ENCODE results near the gene ILF2. TPM values are rescaled to one million over a fixed set of nuclear protein-coding genes. Genes with fewer than 3 reads are reported as not detected.
A peak's percentile ranks its signal among the peaks of the same experiment; 100 is the strongest.

ILF2 gene
- polyA plus RNA-seq, 1 experiment: 326 TPM

GRCh38 chr1:153629971-153630370 is 40.8 kb downstream of the ILF2 start:
- Histone ChIP-seq H3K4me3 (ENCODE audit: low read depth, low read length) (no peak overlapping the region), H3K27me3 (ENCODE audit: control insufficient read depth, insufficient read depth, low read length) (no peaks in the 10 kb centered on the region), H3K27ac (ENCODE audit: low read depth, low read length) (no peak overlapping the region), H3K9me3 (ENCODE audit: control insufficient read depth, insufficient read depth, low read length) (no peaks in the 10 kb centered on the region; the same call in 1 of the 2 replicates)
- ChIA-PET POLR2A (interaction anchor here (0.6 kb wide), 1 partner anchor 15 kb away, joined by 3 read pairs; no protein-coding TSS in a partner anchor), CTCF (interaction anchor here (1.1 to 3.5 kb wide), 3 partner anchors 16 to 97 kb away, joined by 3 to 80 read pairs (median 10); partner anchors contain the start of genes S100A14 and S100A16)
- TF ChIP-seq CTCF (IDR thresholded peaks at IDR 0.05; ENCODE audit: low read depth, low read length): no peak
- DNase-seq (ENCODE audit: low read depth, low spot score): no peak

DNA sequence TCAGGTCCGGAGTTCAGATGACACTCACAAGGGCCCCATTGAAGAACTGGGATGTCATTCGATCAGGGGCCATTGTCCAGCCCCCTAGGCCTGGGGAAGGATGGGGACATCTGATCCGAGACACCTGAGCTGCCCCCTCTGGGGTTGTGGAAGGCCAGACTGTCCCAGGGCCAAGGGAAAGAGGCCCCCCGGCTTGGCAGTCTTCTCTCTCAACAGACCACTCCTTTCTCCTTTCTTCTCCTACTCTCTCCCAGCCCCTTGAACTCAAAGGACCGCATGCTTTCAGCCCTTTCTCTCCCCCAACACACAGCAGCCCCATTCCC is 41.5 kb downstream of the ILF2 start:
- no peak overlapping the region for H3K27ac ChIP-seq (ENCODE audit: low read depth, low read length)
- H3K9me3 ChIP-seq (ENCODE audit: control insufficient read depth, insufficient read depth, low read length): no peaks in the 10 kb centered on the region; the same call in 1 of the 2 replicates
- ChIA-PET CTCF (interaction anchor here (0.9 to 3.5 kb wide), 3 partner anchors 16 to 277 kb away, joined by 4 to 80 read pairs (median 10); partner anchors contain the start of genes S100A14 and S100A16), POLR2A (no interaction called here)
- DNase-seq (ENCODE audit: low read depth, low spot score): no peak
- TF ChIP-seq CTCF (IDR thresholded peaks at IDR 0.05; ENCODE audit: low read depth, low read length): no peak
- no peaks in the 10 kb centered on the region for H3K27me3 ChIP-seq (ENCODE audit: control insufficient read depth, insufficient read depth, low read length)
- no peak overlapping the region for H3K4me3 ChIP-seq (ENCODE audit: low read depth, low read length)

DNA sequence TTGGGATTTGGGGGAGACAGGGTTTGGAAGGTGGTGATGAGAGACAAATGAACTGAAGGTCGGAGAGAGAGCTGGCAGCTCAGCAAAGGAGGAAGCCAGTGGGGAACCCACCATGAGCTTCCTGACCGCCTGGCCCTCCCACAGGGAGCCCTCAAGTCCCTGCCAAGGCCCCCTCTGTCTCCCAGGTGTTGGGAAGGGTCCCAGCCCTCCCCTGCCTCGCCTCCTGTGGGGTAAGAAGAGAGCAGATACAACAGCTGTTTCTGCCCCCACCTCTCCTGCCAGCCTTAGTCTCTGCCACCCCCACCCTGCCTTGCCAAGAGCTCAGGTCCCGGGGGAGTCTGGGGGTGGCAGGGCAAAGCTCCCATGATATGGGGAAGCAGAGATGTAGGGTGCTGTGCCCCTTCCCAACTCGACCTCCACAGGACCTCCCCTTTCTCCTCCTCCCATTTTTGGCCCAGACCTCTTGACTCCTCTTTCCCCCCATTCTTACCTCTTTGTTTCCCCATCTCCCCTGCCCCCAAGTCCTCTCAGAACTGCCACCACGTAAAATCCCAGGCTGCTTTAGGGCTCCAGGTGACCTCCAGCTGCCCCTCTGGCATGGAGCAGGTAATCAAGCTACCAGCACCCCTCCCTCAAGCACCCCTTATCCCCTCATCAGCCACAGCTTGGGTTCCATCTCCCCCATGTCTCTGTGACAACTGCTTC is 42.0 kb downstream of the ILF2 start:
- no peak for TF ChIP-seq CTCF (IDR thresholded peaks at IDR 0.05; ENCODE audit: low read depth, low read length)
- H3K4me3 ChIP-seq (ENCODE audit: low read depth, low read length): no peak overlapping the region
- DNase-seq (ENCODE audit: low read depth, low spot score): no peak
- POLR2A ChIA-PET: interaction anchor here (1.7 to 3.4 kb wide), 4 partner anchors 11 to 61 kb away, joined by 5 to 46 read pairs (median 26); partner anchors contain the start of genes S100A14 and S100A16
- no peak overlapping the region for H3K27ac ChIP-seq (ENCODE audit: low read depth, low read length)
- H3K27me3 ChIP-seq (ENCODE audit: control insufficient read depth, insufficient read depth, low read length): no peaks in the 10 kb centered on the region
- H3K9me3 ChIP-seq (ENCODE audit: control insufficient read depth, insufficient read depth, low read length): no peaks in the 10 kb centered on the region; the same call in 1 of the 2 replicates
- CTCF ChIA-PET: interaction anchor here (0.9 to 3.5 kb wide), 9 partner anchors 10 to 277 kb away, joined by 4 to 80 read pairs (median 8); partner anchors contain the start of genes S100A14, S100A16 and SNAPIN

GRCh38 chr1:153627715-153628626 is 42.8 kb downstream of the ILF2 start, which contains the start of gene S100A1:
Gene S100A1, plus strand, starts transcription at chr1:153628434. Its CDS starts 2,088 bp downstream, at chr1:153630522.
- DNase-seq (ENCODE audit: low read depth, low spot score): no peak
- ChIA-PET POLR2A (interaction anchor here (0.5 to 3.4 kb wide), 29 partner anchors 7 to 366 kb away, joined by 3 to 46 read pairs (median 4); partner anchors contain the start of genes RPS27, S100A14, S100A16 and S100A6), CTCF (interaction anchor here (0.6 to 3.7 kb wide), 31 partner anchors 9 to 276 kb away, joined by 3 to 80 read pairs (median 6); partner anchors contain the start of genes S100A14, S100A16, S100A6 and SNAPIN)
- no peaks in the 10 kb centered on the region for H3K27me3 ChIP-seq (ENCODE audit: control insufficient read depth, insufficient read depth, low read length)
- peak within 1 kb of the TSS; percentile 92 for H3K27ac ChIP-seq (ENCODE audit: low read depth, low read length)
- no peak for TF ChIP-seq CTCF (IDR thresholded peaks at IDR 0.05; ENCODE audit: low read depth, low read length)
- peak within 1 kb of the TSS; percentile 80 for H3K4me3 ChIP-seq (ENCODE audit: low read depth, low read length)
- no peaks in the 10 kb centered on the region for H3K9me3 ChIP-seq (ENCODE audit: control insufficient read depth, insufficient read depth, low read length)

Measured in AG04450 (cell line).